GM12801 (cell line): Measurements from ENCODE around the gene PDIA4.

Source experiments
- CTCF ChIP-seq: IDR thresholded peaks from one replicate; pipeline ENCODE4 v1.5.1; 2011; ENCODE audit warnings: control low read depth; ENCODE audit not compliant: insufficient read length; ENCODE audit errors: extremely low read depth

PDIA4 gene

GRCh38 chr7:149028346-149029109 is at the start of gene PDIA4:
TSS of gene PDIA4 (minus strand) at chr7:149028505. CDS start at chr7:149028408, 97 bp downstream.
- no peak for TF ChIP-seq CTCF

- no peak for TF ChIP-seq CTCF
Measured at GRCh38 chr7:149077594-149077993, 49.3 kb upstream of the PDIA4 start.

- no peak for TF ChIP-seq CTCF
Measured at GRCh38 chr7:149075286-149075685, 47.0 kb upstream of the PDIA4 start.

- no peak for TF ChIP-seq CTCF
Measured at GRCh38 chr7:149074116-149074885, 46.0 kb upstream of the PDIA4 start.

GRCh38 chr7:149072438-149072775 is 44.1 kb upstream of the PDIA4 start:
- TF ChIP-seq CTCF, result no peak

GRCh38 chr7:149071641-149072437 is 43.5 kb upstream of the PDIA4 start:
- TF ChIP-seq CTCF, result no peak

GRCh38 chr7:149071182-149071635 is 42.9 kb upstream of the PDIA4 start:
- TF ChIP-seq CTCF, result no peak
